ENCODE results near the gene ISL1.

ISL1 gene

GRCh38 chr5:51383131-51384121 lies at the start of gene ISL1:
ISL1 (plus strand) TSS chr5:51383448; CDS start chr5:51383672, 224 bp downstream.
- no peaks in the 10 kb centered on the region for H3K9me3 ChIP-seq (ENCODE audit: insufficient read depth, low read length, severe bottlenecking)
- DNase-seq: no peak
- H3K9ac ChIP-seq (ENCODE audit: low read depth, low read length): no peak within 1 kb of the TSS
- no peak within 1 kb of the TSS for H3K4me2 ChIP-seq (ENCODE audit: insufficient read depth, low read length)
- no peak within 1 kb of the TSS for H2AFZ ChIP-seq (ENCODE audit: low read depth, low read length)
- TF ChIP-seq EZH2 (IDR thresholded peaks at IDR 0.05; ENCODE audit: borderline replicate concordance, low read depth, low read length, severe bottlenecking): no peak
- TF ChIP-seq CTCF (IDR thresholded peaks at IDR 0.05; ENCODE audit: borderline replicate concordance, extremely low read depth, low read length, poor library complexity, severe bottlenecking): no peak
- no peak for ATAC-seq (ENCODE audit: insufficient read depth, low read depth)
- no peak within 1 kb of the TSS for H3K27ac ChIP-seq (ENCODE audit: low read length)
- H3K36me3 ChIP-seq (ENCODE audit: insufficient read depth, low read length): no peaks in the 10 kb centered on the region
- no peaks in the 10 kb centered on the region for H3K4me1 ChIP-seq (ENCODE audit: insufficient read depth, low read length)
- no peaks in the 10 kb centered on the region for H4K20me1 ChIP-seq (ENCODE audit: insufficient read depth, low read length)
- peaks cover 34% of the 10 kb centered on the region for H3K27me3 ChIP-seq (ENCODE audit: insufficient read depth, low read length, poor library complexity)
- no peak within 1 kb of the TSS for H3K4me3 ChIP-seq (ENCODE audit: low read depth in 1 of 2, low read length in 2 of 2)
- H3K79me2 ChIP-seq (ENCODE audit: insufficient read depth, low read length): no peaks in the 10 kb centered on the region

GRCh38 chr5:51336878-51337277 lies 46.4 kb upstream of the ISL1 start:
- H3K4me1 ChIP-seq (ENCODE audit: insufficient read depth, low read length): no peaks in the 10 kb centered on the region
- no peaks in the 10 kb centered on the region for H3K9me3 ChIP-seq (ENCODE audit: insufficient read depth, low read length, severe bottlenecking)
- no peaks in the 10 kb centered on the region for H4K20me1 ChIP-seq (ENCODE audit: insufficient read depth, low read length)
- no peak for DNase-seq
- H3K27ac ChIP-seq (ENCODE audit: low read length): no peak overlapping the region
- no peak overlapping the region for H3K4me3 ChIP-seq (ENCODE audit: low read depth in 1 of 2, low read length in 2 of 2)
- no peaks in the 10 kb centered on the region for H3K36me3 ChIP-seq (ENCODE audit: insufficient read depth, low read length)
- no peak overlapping the region for H2AFZ ChIP-seq (ENCODE audit: low read depth, low read length)
- no peak overlapping the region for H3K9ac ChIP-seq (ENCODE audit: low read depth, low read length)
- no peaks in the 10 kb centered on the region for H3K79me2 ChIP-seq (ENCODE audit: insufficient read depth, low read length)
- H3K27me3 ChIP-seq (ENCODE audit: insufficient read depth, low read length, poor library complexity): no peaks in the 10 kb centered on the region
- no peak for TF ChIP-seq CTCF (IDR thresholded peaks at IDR 0.05; ENCODE audit: borderline replicate concordance, extremely low read depth, low read length, poor library complexity, severe bottlenecking)
- TF ChIP-seq EZH2 (IDR thresholded peaks at IDR 0.05; ENCODE audit: borderline replicate concordance, low read depth, low read length, severe bottlenecking): no peak
- H3K4me2 ChIP-seq (ENCODE audit: insufficient read depth, low read length): no peak overlapping the region
- no peak for ATAC-seq (ENCODE audit: insufficient read depth, low read depth)

- no peak overlapping the region for H2AFZ ChIP-seq (ENCODE audit: low read depth, low read length)
- DNase-seq: no peak
These were observed 38.1 kb upstream of the ISL1 start for GRCh38 chr5:51345106-51345505.

More at GRCh38 chr5:51345106-51345505, 38.1 kb upstream of the ISL1 start:
- no peaks in the 10 kb centered on the region for H3K79me2 ChIP-seq (ENCODE audit: insufficient read depth, low read length)
- H3K9ac ChIP-seq (ENCODE audit: low read depth, low read length): no peak overlapping the region
- TF ChIP-seq EZH2 (IDR thresholded peaks at IDR 0.05; ENCODE audit: borderline replicate concordance, low read depth, low read length, severe bottlenecking) (no peak), CTCF (IDR thresholded peaks at IDR 0.05; ENCODE audit: borderline replicate concordance, extremely low read depth, low read length, poor library complexity, severe bottlenecking) (no peak)
- no peaks in the 10 kb centered on the region for H3K36me3 ChIP-seq (ENCODE audit: insufficient read depth, low read length)
- no peaks in the 10 kb centered on the region for H3K9me3 ChIP-seq (ENCODE audit: insufficient read depth, low read length, severe bottlenecking)
- no peak overlapping the region for H3K27ac ChIP-seq (ENCODE audit: low read length)
- H3K4me1 ChIP-seq (ENCODE audit: insufficient read depth, low read length): no peaks in the 10 kb centered on the region
- ATAC-seq (ENCODE audit: insufficient read depth, low read depth): no peak
- H3K27me3 ChIP-seq (ENCODE audit: insufficient read depth, low read length, poor library complexity): no peaks in the 10 kb centered on the region
- H3K4me2 ChIP-seq (ENCODE audit: insufficient read depth, low read length): no peak overlapping the region
- no peaks in the 10 kb centered on the region for H4K20me1 ChIP-seq (ENCODE audit: insufficient read depth, low read length)
- no peak overlapping the region for H3K4me3 ChIP-seq (ENCODE audit: low read depth in 1 of 2, low read length in 2 of 2)

Data from DND-41 (cell line).